Tibial nerve (tissue), 4 donors: ENCODE measurements around the gene GNAQ. TPM values are rescaled to one million over a fixed set of nuclear protein-coding genes. Genes with fewer than 3 reads are reported as not detected.
"Not testable (repeated sequence)": the region's sequence is repeated elsewhere in the genome, so short reads cannot be mapped to it uniquely, and the experiment has no call there.

Source experiments
- DNase-seq, 2 donors: peaks; one replicate each; pipeline ENCODE4 v3.0.0-alpha.2; 2019; ENCODE audit warnings: low spot score in 2 of 2
- H3K27ac ChIP-seq, 4 donors: fragments of 200-600 bp; sonication (generic) in 3 of 4; one replicate each; pipeline ENCODE4 v1.5.1; 2017 to 2019; ENCODE audit warnings: mild to moderate bottlenecking in 1 of 4
- H3K27me3 ChIP-seq, 2 donors: fragments of 200-600 bp; sonication (generic) in 1 of 2; one replicate each; pipeline versions ENCODE4 v1.5.1 to v1.6.0; 2017 to 2019
- H3K36me3 ChIP-seq, 3 donors: fragments of 200-600 bp; sonication (generic); one replicate each; pipeline ENCODE4 v1.5.1; 2018 to 2019
- H3K4me1 ChIP-seq, 4 donors: fragments of 200-600 bp; sonication (generic) in 3 of 4; one replicate each; pipeline ENCODE4 v1.5.1; 2017 to 2019
- H3K4me3 ChIP-seq, 4 donors: fragments of 200-600 bp; sonication (generic) in 3 of 4; one replicate each; pipeline ENCODE4 v1.5.1; 2017 to 2019; ENCODE audit warnings: mild to moderate bottlenecking in 1 of 4, moderate library complexity in 1 of 4
- H3K9me3 ChIP-seq, 4 donors: fragments of 200-600 bp; sonication (generic) in 3 of 4; one replicate each; pipeline ENCODE4 v1.5.1; 2017 to 2019
- CTCF ChIP-seq, 5 experiments: fragments of 200-600 bp in 3 of 5; fragments of 450-650 bp in 2 of 5; sonication (generic) in 3 of 5; IDR thresholded peaks; one replicate each; pipeline ENCODE4 v1.5.1; 2016 to 2019; ENCODE audit warnings: antibody characterized with exemption in 5 of 5, mild to moderate bottlenecking in 3 of 5, moderate library complexity in 2 of 5
- EP300 ChIP-seq, 2 donors: sonication (generic); formaldehyde crosslinking; IDR thresholded peaks; one replicate each; pipeline ENCODE4 v1.6.1; 2017; ENCODE audit warnings: antibody characterized with exemption in 2 of 2, mild to moderate bottlenecking in 1 of 2
- POLR2A ChIP-seq, 2 donors: fragments of 450-650 bp; IDR thresholded peaks; one replicate each; pipeline ENCODE4 v1.6.1; 2017; ENCODE audit warnings: antibody characterized with exemption in 2 of 2, mild to moderate bottlenecking in 2 of 2, moderate library complexity in 2 of 2
- WGBS, 2 donors: methylation state at CpG; one replicate each; pipeline ENCODE4 v1.1.5; 2018; 5-methylcytosine and 5-hydroxymethylcytosine counted together
- total RNA-seq, 4 donors: library from RNA; depleted of rRNA; stranded (reverse); fragments of >200 nt; gene quantifications; one replicate each; pipeline ENCODE4 v1.1.0, GENCODE V29; 2016

GNAQ gene
- total RNA-seq, 4 donors from 2014 or later: 38.7 to 50.3 (median 41.6) TPM

- no peaks in the 10 kb centered on the region for H3K27me3 ChIP-seq
- peaks cover 0 to 9% (median 1%) of the 10 kb centered on the region in 4 donors for H3K9me3 ChIP-seq
- no peak overlapping the region for H3K27ac ChIP-seq
- no peak for TF ChIP-seq POLR2A (IDR thresholded peaks at IDR 0.05)
- TF ChIP-seq CTCF (IDR thresholded peaks at IDR 0.05): no peak
- TF ChIP-seq EP300 (IDR thresholded peaks at IDR 0.05): no peak
- no peaks in the 10 kb centered on the region for H3K4me1 ChIP-seq
- WGBS, 2 donors: 33 to 60% methylated on average over 3 of the region's 3 CpGs
- no peak overlapping the region for H3K4me3 ChIP-seq
- no peaks in the 10 kb centered on the region for H3K36me3 ChIP-seq
- no peak for DNase-seq
These were observed 32.5 kb upstream of the GNAQ start for GRCh38 chr9:78064075-78064474.

- 87% methylated on average over 3 of the region's 3 CpGs for WGBS, 2 donors
- Histone ChIP-seq H3K36me3 (no peaks in the 10 kb centered on the region), H3K9me3 (peaks cover 0 to 21% (median 1%) of the 10 kb centered on the region in 4 donors), H3K4me3 (no peak overlapping the region), H3K27me3 (no peaks in the 10 kb centered on the region), H3K27ac (no peak overlapping the region), H3K4me1 (no peaks in the 10 kb centered on the region)
- DNase-seq: no peak
- TF ChIP-seq EP300 (IDR thresholded peaks at IDR 0.05) (no peak), POLR2A (IDR thresholded peaks at IDR 0.05) (no peak), CTCF (IDR thresholded peaks at IDR 0.05) (no peak)
These were observed 31.1 kb upstream of the GNAQ start for GRCh38 chr9:78062710-78063109.

GRCh38 chr9:78054218-78054617 lies 22.6 kb upstream of the GNAQ start:
- not testable (repeated sequence) for DNase-seq, H3K36me3 ChIP-seq, H3K27ac ChIP-seq, H3K27me3 ChIP-seq, H3K4me3 ChIP-seq, H3K4me1 ChIP-seq
- peaks cover 0 to 14% (median under 1%) of the 10 kb centered on the region in 4 donors for H3K9me3 ChIP-seq
- 75 to 79% methylated on average over 7 of the region's 7 CpGs for WGBS, 2 donors

GRCh38 chr9:78053627-78054026 lies 22.0 kb upstream of the GNAQ start:
- no peaks in the 10 kb centered on the region for H3K27me3 ChIP-seq
- H3K4me3 ChIP-seq: no peak overlapping the region
- H3K36me3 ChIP-seq: no peaks in the 10 kb centered on the region
- no peak for TF ChIP-seq EP300 (IDR thresholded peaks at IDR 0.05)
- no peak for TF ChIP-seq CTCF (IDR thresholded peaks at IDR 0.05)
- TF ChIP-seq POLR2A (IDR thresholded peaks at IDR 0.05): no peak
- WGBS, 2 donors: 94 to 98% methylated on average over 3 of the region's 3 CpGs
- peaks cover 0 to 8% (median 0%) of the 10 kb centered on the region in 4 donors for H3K9me3 ChIP-seq
- no peak overlapping the region for H3K27ac ChIP-seq
- H3K4me1 ChIP-seq: no peaks in the 10 kb centered on the region
- no peak for DNase-seq

- no peaks in the 10 kb centered on the region for H3K27me3 ChIP-seq
- no peak overlapping the region for H3K27ac ChIP-seq
- H3K4me1 ChIP-seq: no peaks in the 10 kb centered on the region
- H3K9me3 ChIP-seq: no peaks in the 10 kb centered on the region
- no peaks in the 10 kb centered on the region for H3K36me3 ChIP-seq
- no peak for TF ChIP-seq EP300 (IDR thresholded peaks at IDR 0.05)
- no peak for TF ChIP-seq POLR2A (IDR thresholded peaks at IDR 0.05)
- TF ChIP-seq CTCF (IDR thresholded peaks at IDR 0.05): no peak
- DNase-seq: no peak
- no peak overlapping the region for H3K4me3 ChIP-seq
These were observed 18.8 kb upstream of the GNAQ start for GRCh38 chr9:78050421-78050820.

GRCh38 chr9:78049484-78049883 lies 17.9 kb upstream of the GNAQ start:
- TF ChIP-seq CTCF (IDR thresholded peaks at IDR 0.05) (no peak), EP300 (IDR thresholded peaks at IDR 0.05) (no peak), POLR2A (IDR thresholded peaks at IDR 0.05) (no peak)
- Histone ChIP-seq H3K36me3 (no peaks in the 10 kb centered on the region), H3K27me3 (no peaks in the 10 kb centered on the region), H3K4me1 (no peaks in the 10 kb centered on the region), H3K9me3 (no peaks in the 10 kb centered on the region), H3K27ac (no peak overlapping the region), H3K4me3 (no peak overlapping the region)
- DNase-seq: no peak
- 30 to 36% methylated on average over 3 of the region's 3 CpGs for WGBS, 2 donors
